T-helper 1 cell treated with Interleukin-12 subunit alpha and Interleukin-12 subunit beta and Interleukin-4 antibody, amounts not matched to agents 30 ng/mL and 1 ng/mL, for 36 hours (primary cell): Measurements from ENCODE around the gene TEX51. TPM values are rescaled to one million over a fixed set of nuclear protein-coding genes. Genes with fewer than 3 reads are reported as not detected.

Source experiments
- intact Hi-C: fragments of 100-400 bp; cut with micrococcal nuclease; formaldehyde crosslinking; loops from one replicate; pipeline ENCODE4 v1.15.1; 2024
- total RNA-seq: library from RNA; stranded (reverse); gene quantifications from 2 replicates; pipeline ENCODE4 v1.2.3, GENCODE V29; 2022

Gene TEX51
- total RNA-seq = not detected in 2 replicates

DNA sequence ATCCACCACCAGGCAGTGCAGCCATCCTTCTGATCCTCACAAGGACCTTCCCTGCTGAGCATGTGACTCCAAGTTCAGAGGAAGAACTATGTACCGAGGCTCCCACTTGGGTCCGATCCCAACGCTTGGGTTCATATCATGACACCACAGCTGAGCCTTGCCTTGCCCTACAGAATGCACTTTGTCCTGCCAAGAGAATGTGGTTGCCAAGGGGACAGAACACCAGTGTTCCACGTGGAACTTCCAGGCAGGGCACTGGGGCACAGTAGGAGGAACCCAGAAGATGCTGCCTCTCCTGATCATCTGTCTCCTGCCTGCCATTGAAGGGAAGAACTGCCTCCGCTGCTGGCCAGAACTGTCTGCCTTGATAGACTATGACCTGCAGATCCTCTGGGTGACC lies at the start of gene TEX51:
Gene TEX51 (plus strand): TSS at position 255 of the 400 bp plus-strand sequence. CDS start 29 bp downstream, at position 284.
- intact Hi-C loops = no loop called here

DNA sequence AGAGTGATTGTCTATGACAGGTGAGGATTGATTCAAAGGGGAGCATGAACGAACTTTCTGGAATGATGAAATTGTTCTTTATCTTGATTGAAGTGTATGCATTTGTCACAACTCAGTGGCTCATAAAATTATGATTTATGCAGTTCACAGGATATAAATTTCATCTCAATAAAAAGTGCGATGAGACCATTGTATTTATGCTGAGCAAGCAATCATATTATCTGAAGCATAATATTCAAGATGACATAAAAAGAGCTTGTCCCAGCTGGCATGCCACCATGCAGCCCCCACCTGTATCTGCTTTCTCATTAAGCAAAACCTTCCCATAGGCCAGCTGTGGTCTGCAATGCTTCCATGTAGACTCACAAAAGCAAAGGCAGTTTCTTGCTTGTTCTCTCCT lies 49.6 kb upstream of the TEX51 start:
- intact Hi-C loops = no loop called here

DNA sequence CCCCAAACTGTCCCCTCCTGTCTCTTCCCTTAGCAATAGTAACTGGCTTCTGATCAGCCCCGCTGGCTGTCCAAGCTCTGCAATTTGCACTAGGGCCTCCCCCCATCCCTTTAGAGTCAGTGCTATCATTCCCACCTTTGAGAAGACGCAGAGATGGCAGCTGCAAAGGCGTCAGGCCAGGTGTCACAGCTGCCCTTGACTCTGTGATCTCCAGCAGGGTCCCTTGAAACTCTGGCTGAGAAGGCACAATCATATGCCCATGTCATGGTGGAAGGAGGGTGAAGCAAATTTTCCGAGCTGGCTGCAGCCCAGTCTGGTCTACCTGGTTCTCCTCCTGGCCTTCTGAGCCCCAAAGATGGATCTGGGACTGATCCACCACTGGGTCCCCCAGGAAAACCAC lies 49.2 kb upstream of the TEX51 start:
- intact Hi-C loops = no loop called here

DNA sequence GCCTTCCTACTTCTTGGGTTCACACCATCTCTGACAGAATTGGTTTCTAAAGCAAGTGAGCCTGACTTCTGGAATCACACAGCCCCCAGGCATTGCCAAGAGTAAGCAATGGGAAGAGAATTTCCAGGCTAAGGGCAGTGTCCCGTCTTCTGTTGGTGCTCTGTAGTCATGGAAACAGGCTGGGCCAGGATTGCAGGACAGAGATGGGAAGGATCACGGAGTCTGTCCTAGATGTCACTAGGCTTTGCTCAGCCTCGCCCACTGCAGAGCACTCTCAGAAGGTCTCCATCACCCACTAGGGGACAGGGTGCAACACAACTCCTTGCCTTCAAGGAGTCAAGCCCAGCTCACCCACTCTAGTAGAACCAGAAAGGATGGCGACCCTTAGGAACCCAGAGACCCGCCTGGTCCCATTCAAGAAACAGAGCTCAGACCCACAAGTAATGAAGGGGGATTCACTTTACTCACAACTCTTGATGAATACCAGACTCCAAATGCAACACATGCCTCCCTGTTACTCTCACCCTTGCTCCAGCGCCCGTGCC lies 48.6 kb upstream of the TEX51 start:
- intact Hi-C loops = no loop called here

DNA sequence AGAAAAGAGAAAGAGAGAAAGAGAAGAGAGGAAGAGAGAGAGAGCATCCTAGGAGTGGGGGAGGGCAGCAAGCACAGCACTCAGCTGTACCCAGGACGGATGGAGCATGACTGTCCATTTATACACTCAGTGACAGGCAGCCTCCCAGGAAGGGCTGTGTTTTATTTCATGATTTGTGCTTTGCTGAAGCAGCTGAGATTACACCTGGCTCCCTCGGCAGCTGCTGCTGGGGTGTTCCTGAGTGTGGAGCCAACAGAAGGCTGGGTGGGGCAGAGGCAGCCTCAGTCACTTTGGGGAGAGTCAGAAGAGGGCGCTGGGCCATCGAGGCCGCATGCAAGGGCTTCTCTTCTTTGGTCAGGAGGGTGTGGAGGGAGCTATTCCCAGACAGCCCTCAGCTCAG lies 47.8 kb upstream of the TEX51 start:
- intact Hi-C loops = no loop called here

DNA sequence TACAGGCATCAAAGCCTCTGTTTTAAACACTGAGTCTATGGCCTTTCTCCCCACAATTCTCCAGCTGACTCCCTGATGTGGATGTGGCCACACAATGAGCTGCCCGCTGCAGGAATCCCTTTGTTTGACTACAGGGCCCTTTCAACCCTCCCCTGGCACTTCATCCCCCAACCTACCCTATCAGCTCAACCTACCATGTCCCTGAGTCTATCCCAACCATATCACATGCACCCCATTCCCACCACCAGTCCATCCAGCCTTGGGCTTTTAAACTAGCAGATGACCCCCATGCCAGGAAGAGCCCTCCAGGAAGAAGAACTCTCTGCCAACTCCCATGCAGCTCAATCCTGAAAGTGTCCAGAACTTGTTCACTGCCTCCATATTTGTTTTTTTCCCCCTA lies 46.9 kb upstream of the TEX51 start:
- intact Hi-C loops = no loop called here

DNA sequence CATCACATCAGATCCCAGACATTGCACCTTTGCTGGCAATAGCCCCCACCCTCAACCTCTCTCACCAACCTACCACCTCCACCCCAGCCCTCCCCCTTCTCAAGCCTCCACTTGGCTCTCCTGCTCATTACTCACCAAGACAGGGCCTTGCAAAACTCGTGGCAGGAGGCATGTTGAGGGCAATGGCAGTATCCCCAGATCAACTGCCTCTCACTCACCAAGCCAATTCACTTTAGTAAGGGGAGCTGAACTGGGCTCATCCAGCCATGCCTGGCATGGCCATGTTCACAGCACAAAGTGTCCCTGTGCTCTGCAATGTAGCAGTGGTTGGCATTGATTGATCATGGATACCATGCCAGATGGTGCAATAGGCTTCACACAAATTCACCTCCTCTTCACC lies 46.3 kb upstream of the TEX51 start:
- intact Hi-C loops = no loop called here

DNA sequence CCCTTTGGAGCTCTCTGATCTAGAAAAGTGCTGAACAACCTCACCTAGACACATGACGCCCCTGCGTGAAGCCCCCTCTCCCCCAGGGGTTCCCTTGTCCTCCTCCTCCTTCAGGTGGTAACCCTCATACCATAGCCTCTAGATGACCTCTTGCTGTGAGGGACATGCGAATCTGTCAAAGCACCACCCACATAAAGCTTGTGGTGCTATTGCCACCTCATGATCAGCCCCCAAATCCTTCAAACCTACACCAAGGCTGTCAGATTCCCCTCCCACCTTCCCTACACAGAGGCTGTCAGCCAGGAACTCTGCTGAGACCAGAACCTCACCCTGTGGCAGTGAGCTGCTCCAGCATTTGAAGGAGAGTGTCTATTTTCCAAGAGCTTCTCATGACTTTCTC lies 43.1 kb upstream of the TEX51 start:
- intact Hi-C loops = no loop called here

DNA sequence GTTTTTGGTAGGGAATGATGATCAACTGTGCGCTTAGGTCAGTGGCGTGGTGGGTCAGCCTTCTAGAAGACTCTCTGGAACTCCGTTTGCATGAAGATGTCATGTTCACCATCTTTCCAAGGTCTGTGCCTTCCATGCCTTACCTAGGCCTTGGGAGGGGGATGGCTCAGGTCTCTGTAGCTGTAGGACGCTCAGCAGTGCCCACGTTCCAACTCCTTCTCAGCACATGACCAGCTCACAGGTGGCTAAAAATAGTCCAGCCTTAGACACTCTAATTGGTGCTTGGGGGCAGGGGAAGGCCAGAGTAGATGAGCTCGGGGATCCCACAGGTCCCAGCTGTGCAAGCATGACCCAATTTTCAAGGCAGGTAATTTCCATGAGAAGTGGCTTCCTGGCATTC lies 42.3 kb upstream of the TEX51 start:
- intact Hi-C loops = no loop called here

DNA sequence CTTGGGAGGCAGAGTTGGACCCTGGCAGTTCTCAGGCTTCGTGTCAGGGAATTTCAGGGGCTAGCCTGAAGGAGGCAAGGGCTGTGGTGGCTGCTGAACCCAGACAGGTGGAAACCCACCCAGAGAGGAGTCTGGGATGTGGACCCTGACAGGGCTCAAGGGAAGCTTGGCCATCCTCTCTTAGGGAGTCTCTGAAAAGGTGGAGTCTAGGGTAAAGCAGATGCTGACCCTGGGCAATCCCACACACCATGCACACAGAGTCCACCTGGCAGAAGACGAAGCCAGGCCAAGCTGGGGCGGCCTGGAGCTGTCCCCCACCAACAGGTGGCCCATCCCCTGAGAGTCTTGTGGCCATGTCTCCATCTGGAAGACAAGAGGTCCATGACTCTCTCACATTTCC lies 41.2 kb upstream of the TEX51 start:
- intact Hi-C loops = no loop called here

DNA sequence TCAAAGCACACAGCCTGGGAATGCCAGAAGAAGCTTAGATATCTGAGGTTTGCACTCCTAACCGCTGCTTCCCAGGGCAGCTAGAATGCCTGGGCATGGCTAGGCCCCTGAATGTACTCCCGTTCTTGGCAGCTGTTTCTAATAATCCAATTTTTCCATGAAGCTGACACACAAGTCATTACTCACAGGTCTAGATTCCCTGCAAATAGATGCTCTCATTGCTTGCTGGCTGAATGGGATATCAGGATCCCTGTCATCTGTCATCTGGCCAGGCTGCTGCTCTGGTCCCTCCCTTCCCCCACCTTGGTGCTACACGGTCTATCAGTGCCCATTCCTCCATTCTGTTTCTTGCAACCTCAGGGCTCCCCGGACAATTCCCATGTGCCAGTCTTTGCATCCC lies 40.7 kb upstream of the TEX51 start:
- intact Hi-C loops = no loop called here

DNA sequence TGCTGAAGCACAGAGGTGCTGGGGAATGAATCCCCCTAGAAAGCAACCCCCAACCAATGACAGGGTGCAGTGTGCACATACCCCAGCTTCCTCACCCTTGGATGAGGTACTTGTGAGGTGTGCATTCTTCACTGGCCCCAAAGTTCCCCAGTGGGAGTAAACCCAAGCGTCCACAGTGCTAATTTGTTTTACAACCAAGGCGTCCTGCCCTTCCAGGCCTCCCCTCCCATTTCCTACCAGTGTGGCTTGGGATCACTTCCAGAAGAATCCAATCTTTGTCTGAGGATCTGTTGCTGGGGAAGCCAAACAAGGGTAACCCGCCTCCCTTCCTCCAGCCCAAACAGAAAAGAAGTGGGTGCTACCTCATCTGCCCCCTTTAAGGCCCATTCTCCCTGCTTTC lies 40.3 kb upstream of the TEX51 start:
- intact Hi-C loops = no loop called here

DNA sequence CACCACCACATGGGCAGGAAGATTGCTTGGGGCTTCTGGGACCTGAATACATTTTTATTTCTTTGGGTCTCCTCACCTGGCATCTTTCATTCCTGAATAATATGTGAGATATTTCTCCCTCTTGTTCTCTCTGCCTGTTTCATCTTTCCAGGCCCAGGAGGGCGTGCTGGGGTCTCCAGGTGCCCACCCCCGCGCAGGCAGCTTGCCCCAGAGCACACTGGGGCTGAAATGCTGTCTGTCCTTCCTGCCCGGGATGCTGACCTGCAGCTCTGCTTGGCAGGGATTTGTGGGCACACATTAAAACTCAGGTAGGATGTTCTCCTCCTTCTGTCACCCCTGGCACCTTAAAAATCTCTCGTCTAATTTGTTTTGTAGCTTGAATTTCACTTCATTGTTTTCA lies 39.7 kb upstream of the TEX51 start:
- intact Hi-C loops = no loop called here

DNA sequence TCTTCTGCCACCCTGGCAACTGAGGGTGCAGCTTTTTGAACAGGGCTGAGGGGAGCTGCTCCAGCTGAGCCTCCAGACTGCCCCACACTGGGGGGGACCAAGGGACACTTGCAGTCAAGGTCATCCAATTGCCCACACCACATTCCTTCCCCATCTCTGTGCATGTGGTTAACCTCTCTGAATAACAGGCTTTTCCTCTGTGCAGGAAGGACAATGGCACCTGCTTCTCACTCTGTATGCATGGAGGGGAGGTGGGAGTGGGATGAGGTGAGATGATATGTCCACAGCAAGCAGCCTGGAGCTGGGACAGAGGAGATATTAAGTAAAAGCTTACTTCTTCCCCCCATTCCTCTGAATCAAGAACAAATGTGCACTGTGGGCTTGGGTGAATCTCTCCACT lies 39.1 kb upstream of the TEX51 start:
- intact Hi-C loops = no loop called here

DNA sequence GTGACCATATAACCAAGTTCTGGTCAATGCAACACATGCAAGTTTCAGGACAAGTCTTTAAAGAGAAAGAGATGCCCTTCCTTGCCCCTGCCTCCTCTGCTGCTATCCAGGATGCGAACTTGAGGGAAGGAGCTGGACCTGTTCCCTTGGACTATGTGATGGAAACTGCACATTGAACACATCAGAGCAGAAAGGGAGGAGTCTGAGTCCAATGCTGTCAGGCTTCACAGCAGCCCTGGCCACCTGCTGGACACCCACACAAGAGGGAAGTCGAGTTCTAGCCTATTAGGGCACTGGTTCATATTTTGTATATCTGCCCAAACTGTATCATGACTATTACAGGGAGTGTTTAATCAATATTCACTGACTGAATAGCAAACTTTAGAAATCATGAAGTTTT lies 38.3 kb upstream of the TEX51 start:
- intact Hi-C loops = no loop called here

DNA sequence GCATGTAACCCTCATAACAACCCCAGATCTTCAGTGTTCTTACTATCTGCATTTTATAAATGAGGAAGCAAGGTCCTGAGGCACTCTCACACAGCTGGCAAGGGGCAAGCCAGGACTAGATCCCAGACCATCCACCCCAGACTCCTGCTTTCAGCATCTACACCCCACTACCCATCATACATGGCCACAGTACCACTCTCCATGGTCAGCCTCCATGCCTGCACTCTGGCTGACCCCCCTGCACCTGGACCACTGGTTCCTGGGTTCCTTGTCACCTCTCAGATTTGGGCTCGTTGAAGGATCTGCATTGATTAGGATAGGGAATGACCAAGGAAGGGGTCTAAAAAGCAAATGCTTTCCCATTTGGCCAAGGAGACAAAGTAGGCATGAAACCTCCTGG lies 36.0 kb upstream of the TEX51 start:
- intact Hi-C loops = no loop called here

DNA sequence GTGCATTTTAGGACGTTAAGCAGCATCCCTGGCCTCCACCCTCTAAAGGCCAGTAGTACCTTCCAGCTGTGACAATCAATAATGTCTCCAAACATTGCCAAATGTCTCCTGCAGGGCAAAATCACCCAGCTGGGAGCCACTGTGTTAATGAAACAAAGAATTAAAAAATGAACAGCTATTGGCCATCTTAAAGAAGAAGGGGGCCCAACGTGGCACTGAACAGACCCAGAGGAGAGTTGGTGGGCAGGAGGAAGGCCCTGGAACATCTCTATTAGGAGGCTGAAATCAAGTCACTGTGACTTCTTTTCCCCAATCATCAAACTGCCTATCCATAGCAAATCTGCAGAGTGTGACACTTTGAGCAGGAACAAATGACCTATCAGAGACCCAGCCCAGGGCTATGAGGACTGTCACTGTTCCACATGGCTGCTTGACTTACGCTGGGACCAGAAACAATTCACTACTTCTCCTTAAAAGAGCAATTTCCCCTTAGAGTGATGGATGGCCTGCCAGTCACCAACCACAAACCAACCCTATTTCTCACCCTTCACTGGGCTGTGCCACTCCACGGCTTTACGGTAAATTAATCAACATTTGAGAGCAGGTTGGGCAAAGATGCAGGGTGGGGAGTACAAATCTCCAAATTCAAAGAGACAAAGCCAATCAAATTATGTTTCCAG lies 35.2 kb upstream of the TEX51 start:
- intact Hi-C loops = no loop called here

DNA sequence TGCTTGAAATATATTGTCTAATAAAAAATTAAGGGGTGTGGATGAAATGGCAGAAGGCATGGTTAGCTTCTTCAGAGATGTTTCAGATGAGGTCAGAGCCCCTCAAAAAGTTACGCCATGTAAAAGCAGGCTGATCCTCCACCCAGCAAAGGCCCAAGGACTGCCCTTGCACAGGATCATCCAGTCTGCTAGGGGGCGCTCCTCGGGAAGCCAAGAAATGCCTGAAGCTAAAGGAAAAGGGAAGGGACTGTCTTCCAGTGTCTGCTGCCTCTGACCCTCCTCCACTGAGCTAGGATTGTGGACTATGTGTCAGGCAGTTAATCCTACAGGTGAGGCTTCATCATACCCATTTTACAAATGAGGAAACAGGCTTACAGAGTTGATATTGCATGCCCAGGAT lies 33.8 kb upstream of the TEX51 start:
- intact Hi-C loops = no loop called here

DNA sequence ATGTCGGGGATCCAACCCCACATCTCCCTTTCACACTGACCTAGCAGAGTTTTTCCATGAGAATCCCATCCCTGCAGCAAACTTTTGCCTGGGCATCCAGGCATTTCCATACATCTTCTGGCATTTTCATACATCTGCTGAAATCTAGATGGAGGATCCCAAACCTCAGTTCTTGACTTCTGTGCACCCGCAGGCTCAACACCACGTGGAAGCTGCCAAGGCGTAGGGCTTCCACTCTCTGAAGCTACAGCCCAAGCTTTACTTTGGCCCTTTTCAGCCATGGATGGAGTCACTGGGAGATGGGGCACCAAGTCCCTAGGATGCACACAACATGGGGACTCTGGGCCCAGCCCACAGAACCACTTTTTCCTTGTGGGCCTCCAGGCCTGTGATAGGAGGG lies 32.2 kb upstream of the TEX51 start:
- intact Hi-C loops = no loop called here

DNA sequence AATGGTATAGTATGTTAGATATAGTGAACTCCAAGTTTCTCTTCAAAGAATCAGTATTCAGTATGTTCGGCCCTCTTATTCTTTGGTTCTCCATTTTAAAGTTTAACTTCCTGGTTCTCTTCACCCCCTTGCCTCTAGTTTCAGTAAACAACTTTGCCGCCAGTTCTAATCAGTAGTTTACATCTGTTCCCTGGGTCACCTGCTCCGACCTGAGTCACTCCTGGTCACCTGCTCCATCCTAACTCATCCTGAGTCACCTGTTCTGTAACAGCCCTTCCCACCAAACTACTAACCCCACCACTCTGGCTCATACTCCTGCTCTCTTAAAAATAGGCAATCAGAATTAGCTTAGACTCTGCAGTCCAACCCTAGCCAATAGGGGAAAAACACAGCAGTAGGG lies 23.7 kb upstream of the TEX51 start:
- intact Hi-C loops = no loop called here

DNA sequence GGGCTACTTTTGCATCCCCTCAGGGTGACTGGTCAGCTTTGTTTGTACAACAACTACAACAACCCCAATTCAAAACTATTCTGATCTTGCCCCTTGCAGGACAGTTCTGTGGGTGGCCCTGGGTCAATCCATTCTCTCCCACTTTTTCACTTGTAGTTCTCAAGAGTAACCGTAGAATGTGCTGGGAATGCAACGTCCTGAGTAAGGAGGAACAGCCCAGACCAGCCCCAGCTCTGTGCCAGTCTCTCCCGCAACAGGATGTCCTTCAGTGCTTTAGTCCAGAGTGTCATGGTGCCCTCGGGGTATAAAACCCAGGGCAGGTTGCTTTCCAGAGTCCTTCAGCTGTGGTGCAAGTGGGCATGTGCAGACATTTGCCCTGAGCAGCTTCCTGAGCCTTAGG lies 22.1 kb upstream of the TEX51 start:
- intact Hi-C loops = no loop called here

DNA sequence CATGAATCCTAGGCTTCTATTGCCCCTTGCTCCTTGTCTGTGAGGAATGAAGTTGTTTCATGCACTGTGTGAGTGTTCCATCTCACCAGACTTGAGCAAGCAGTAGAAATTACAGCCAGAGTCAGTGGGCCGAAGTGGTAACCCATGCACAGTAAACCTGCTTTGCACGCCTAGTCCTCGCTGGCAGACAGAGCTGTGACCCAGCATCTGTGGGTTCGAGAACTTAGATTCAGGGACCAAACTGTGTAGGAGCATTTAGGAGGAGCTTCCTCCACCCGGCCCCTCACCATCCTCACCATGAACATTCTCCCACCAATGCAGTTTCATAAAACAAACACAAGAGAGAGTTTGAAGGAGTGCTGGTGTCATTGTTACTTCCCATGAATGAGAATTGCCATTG lies 21.6 kb upstream of the TEX51 start:
- intact Hi-C loops = no loop called here

DNA sequence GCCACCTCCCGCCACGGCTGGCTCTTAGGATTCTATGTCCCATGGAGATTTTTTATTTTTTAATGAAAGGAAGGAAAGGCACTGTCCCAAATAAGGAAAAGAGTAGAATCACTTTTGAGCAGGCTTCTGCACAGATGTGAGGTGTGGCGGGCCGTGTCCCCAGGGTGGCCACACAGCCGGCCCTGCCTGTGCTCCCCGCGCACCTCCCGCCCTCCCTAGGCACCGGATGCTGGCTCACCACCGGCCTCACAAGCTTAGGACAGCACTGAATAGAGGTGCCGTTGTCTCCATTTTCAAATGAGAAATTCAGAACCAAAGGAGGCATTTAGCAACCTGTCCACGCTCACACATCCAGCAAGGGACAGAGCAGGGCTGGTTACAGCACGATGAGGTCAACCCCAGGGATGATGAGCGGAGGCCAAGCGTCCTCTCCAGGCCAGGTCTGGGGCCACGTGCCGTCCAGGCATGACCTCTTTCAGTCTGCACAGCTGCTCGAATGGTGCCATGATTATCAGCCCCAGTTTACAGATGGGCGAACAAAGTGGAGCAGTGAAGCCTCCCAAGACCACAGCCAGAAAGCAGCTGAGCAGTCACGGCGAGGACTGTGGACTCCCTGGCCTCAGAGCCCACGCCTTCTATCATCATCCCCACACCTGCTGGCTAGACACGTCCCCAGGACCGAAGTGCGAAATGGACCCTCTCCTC lies 20.7 kb upstream of the TEX51 start:
- intact Hi-C loops = no loop called here
